Smooth muscle cell (in vitro differentiated cells): Measurements from ENCODE around the gene CUTA. TPM values are rescaled to one million over a fixed set of nuclear protein-coding genes. Genes with fewer than 3 reads are reported as not detected.

ENCODE experiments used
- DNase-seq: peaks from one replicate; lab custom pipeline; 2025; ENCODE audit not compliant: unreplicated experiment; lab: John Stamatoyannopoulos, UW
- H2AFZ ChIP-seq: fragments of 200-600 bp; sonication (generic); 2 replicates; pipeline ENCODE4 v1.6.0; 2016; ENCODE audit warnings: antibody characterized with exemption, low read depth, mild to moderate bottlenecking
- H3F3A ChIP-seq: fragments of 200-600 bp; sonication (generic); 2 replicates; pipeline ENCODE4 v1.6.0; 2017; ENCODE audit warnings: antibody characterized with exemption, low read depth
- H3K27ac ChIP-seq: fragments of 200-600 bp; sonication (generic); 2 replicates; pipeline ENCODE4 v1.5.1; 2016; ENCODE audit warnings: low read depth, mild to moderate bottlenecking
- H3K27me3 ChIP-seq: fragments of 200-600 bp; sonication (generic); 2 replicates; pipeline ENCODE4 v1.6.1; 2016; ENCODE audit warnings: low read depth, mild to moderate bottlenecking
- H3K36me3 ChIP-seq: fragments of 200-600 bp; sonication (generic); 2 replicates; pipeline ENCODE4 v1.5.1; 2016; ENCODE audit warnings: low read depth
- H3K4me1 ChIP-seq: fragments of 200-600 bp; sonication (generic); 2 replicates; pipeline ENCODE4 v1.5.1; 2016; ENCODE audit warnings: low read depth
- H3K4me2 ChIP-seq: fragments of 200-600 bp; sonication (generic); 2 replicates; pipeline ENCODE4 v1.6.0; 2016; ENCODE audit warnings: mild to moderate bottlenecking
- H3K4me3 ChIP-seq: fragments of 200-600 bp; sonication (generic); 2 replicates; pipeline ENCODE4 v1.5.1; 2016; ENCODE audit warnings: mild to moderate bottlenecking
- H3K79me2 ChIP-seq: fragments of 200-600 bp; sonication (generic); 2 replicates; pipeline ENCODE4 v1.6.0; 2016; ENCODE audit warnings: low read depth, mild to moderate bottlenecking
- H3K9ac ChIP-seq: fragments of 200-600 bp; sonication (generic); 2 replicates; pipeline ENCODE4 v1.6.0; 2016; ENCODE audit warnings: low read depth
- H3K9me3 ChIP-seq: fragments of 200-600 bp; sonication (generic); replicated peaks from 2 replicates; pipeline ENCODE4 v1.5.1; 2016; ENCODE audit warnings: low read depth
- H4K20me1 ChIP-seq: fragments of 200-600 bp; sonication (generic); 2 replicates; pipeline ENCODE4 v1.6.0; 2016; ENCODE audit warnings: low read depth
- CTCF ChIP-seq: fragments of 200-600 bp; sonication (generic); IDR thresholded peaks from 2 replicates; pipeline ENCODE4 v1.5.1; 2017; ENCODE audit warnings: borderline replicate concordance, mild to moderate bottlenecking, antibody characterized with exemption; ENCODE audit not compliant: insufficient read depth, poor library complexity, severe bottlenecking
- WGBS: methylation state at CpG from one replicate; pipeline ENCODE4 v1.1.7; 2016; ENCODE audit warnings: low lambda C conversion rate; 5-methylcytosine and 5-hydroxymethylcytosine counted together
- polyA plus RNA-seq: library from polyadenylated mRNA; unstranded; fragments of >200 nt; fragmentation: Nextera tagmentation; extraction: Ambion mirVana; gene quantifications from 2 replicates; pipeline ENCODE4 v1.2.1, GENCODE V29; 2016
- total RNA-seq: library from RNA; depleted of rRNA; stranded (reverse); fragments of >200 nt; gene quantifications from 2 replicates; pipeline ENCODE4 v1.2.3, GENCODE V29; 2014

Gene CUTA
- total and polyA plus RNA-seq, 2 experiments from 2014 or later, result 173 to 289 TPM

GRCh38 chr6:33410050-33410710 lies 7.7 kb downstream of the CUTA start:
- Histone ChIP-seq H3K36me3 (no peaks in the 10 kb centered on the region), H3K4me1 (peaks cover 7% of the 10 kb centered on the region), H3K9me3 (no peaks in the 10 kb centered on the region), H3K27me3 (no peaks in the 10 kb centered on the region), H4K20me1 (peaks cover 8% of the 10 kb centered on the region), H3K4me2 (peak overlapping the region; percentile 98), H2AFZ (peak overlapping the region; percentile 93), H3K4me3 (peak overlapping the region; percentile 82), H3K79me2 (peaks cover 20% of the 10 kb centered on the region), H3K9ac (peak overlapping the region; percentile 91), H3F3A (peaks cover 4% of the 10 kb centered on the region), H3K27ac (peak overlapping the region; percentile 84)
- WGBS, result under 1% methylated on average over 36 of the region's 65 CpGs
- TF ChIP-seq CTCF, result no peak
- peak; percentile 96 for DNase-seq

- peaks cover 13% of the 10 kb centered on the region for H3K79me2 ChIP-seq
- no peak overlapping the region for H3K4me2 ChIP-seq
- H3K36me3 ChIP-seq, result no peaks in the 10 kb centered on the region
- H3K27ac ChIP-seq, result no peak overlapping the region
- H3K4me3 ChIP-seq, result no peak overlapping the region
- peak; percentile 25 for TF ChIP-seq CTCF
- peaks cover 6% of the 10 kb centered on the region for H4K20me1 ChIP-seq
- 92% methylated on average over 5 of the region's 5 CpGs for WGBS
- DNase-seq, result no peak
- H2AFZ ChIP-seq, result no peak overlapping the region
- peaks cover 7% of the 10 kb centered on the region for H3K4me1 ChIP-seq
- H3K27me3 ChIP-seq, result no peaks in the 10 kb centered on the region
- no peaks in the 10 kb centered on the region for H3K9me3 ChIP-seq
- H3K9ac ChIP-seq, result no peak overlapping the region
- peaks cover 4% of the 10 kb centered on the region for H3F3A ChIP-seq
Measured at GRCh38 chr6:33407132-33407718, 10.7 kb downstream of the CUTA start.

GRCh38 chr6:33406126-33406525 lies 11.8 kb downstream of the CUTA start:
- no peaks in the 10 kb centered on the region for H3K36me3 ChIP-seq
- peaks cover 4% of the 10 kb centered on the region for H3F3A ChIP-seq
- no peak overlapping the region for H3K27ac ChIP-seq
- H3K4me1 ChIP-seq, result no peaks in the 10 kb centered on the region
- no peak overlapping the region for H3K4me3 ChIP-seq
- no peak overlapping the region for H3K4me2 ChIP-seq
- no peak for DNase-seq
- no peak for TF ChIP-seq CTCF
- H3K79me2 ChIP-seq, result peaks cover 2% of the 10 kb centered on the region
- H3K9ac ChIP-seq, result no peak overlapping the region
- over 99% methylated on average over 17 of the region's 17 CpGs for WGBS
- H4K20me1 ChIP-seq, result no peaks in the 10 kb centered on the region
- H2AFZ ChIP-seq, result no peak overlapping the region
- no peaks in the 10 kb centered on the region for H3K9me3 ChIP-seq
- H3K27me3 ChIP-seq, result no peaks in the 10 kb centered on the region
